Lower leg skin (tissue), 4 donors: ENCODE results near the gene SLC6A18. TPM values are rescaled to one million over a fixed set of nuclear protein-coding genes. Genes with fewer than 3 reads are reported as not detected.

Experiments
- DNase-seq, 2 donors: peaks; one replicate each; pipeline ENCODE4 v3.0.0-alpha.2; 2019; ENCODE audit warnings: low spot score in 2 of 2
- H3K4me3 ChIP-seq: fragments of 200-600 bp; sonication (generic); 2 replicates; pipeline ENCODE4 v1.5.1; 2017; ENCODE audit warnings: mild to moderate bottlenecking, low read depth; ENCODE audit not compliant: poor library complexity, severe bottlenecking
- CTCF ChIP-seq, 3 donors: fragments of 450-650 bp; IDR thresholded peaks; one replicate each; pipeline ENCODE4 v1.5.1; 2016; ENCODE audit warnings: antibody characterized with exemption in 3 of 3, mild to moderate bottlenecking in 3 of 3, moderate library complexity in 2 of 3
- POLR2A ChIP-seq, 2 donors: fragments of 450-650 bp; IDR thresholded peaks; one replicate each; pipeline ENCODE4 v1.6.1; 2016 to 2017; ENCODE audit warnings: antibody characterized with exemption in 2 of 2, mild to moderate bottlenecking in 1 of 2, moderate library complexity in 1 of 2
- WGBS, 2 donors: methylation state at CpG; one replicate each; pipeline ENCODE4 v1.1.5; 2018; 5-methylcytosine and 5-hydroxymethylcytosine counted together
- intact Hi-C: fragments of 100-400 bp; cut with DNase I; formaldehyde crosslinking; loops from one replicate; pipeline ENCODE4 v1.15.0; 2023; ENCODE audit warnings: low total_unique reads
- total RNA-seq, 4 donors: library from RNA; depleted of rRNA; stranded (reverse); fragments of >200 nt; gene quantifications; one replicate each; pipeline ENCODE4 v1.1.0, GENCODE V29; 2016

SLC6A18 gene
- total RNA-seq, 4 donors from 2014 or later: not detected

GRCh38 chr5:1268056-1268455 lies 42.9 kb downstream of the SLC6A18 start:
- WGBS, 2 donors: 87 to 91% methylated on average over 10 to 11 of the region's 13 CpGs
- no peak for TF ChIP-seq POLR2A (IDR thresholded peaks at IDR 0.05)
- no peak for TF ChIP-seq CTCF (IDR thresholded peaks at IDR 0.05)
- intact Hi-C loops: no loop called here
- H3K4me3 ChIP-seq: no peak overlapping the region
- DNase-seq: no peak

GRCh38 chr5:1268666-1269065 lies 43.5 kb downstream of the SLC6A18 start:
- H3K4me3 ChIP-seq: no peak overlapping the region
- DNase-seq: no peak
- intact Hi-C loops: no loop called here
- WGBS, 2 donors: 83 to 89% methylated on average over 13 of the region's 13 CpGs
- no peak for TF ChIP-seq POLR2A (IDR thresholded peaks at IDR 0.05)
- TF ChIP-seq CTCF (IDR thresholded peaks at IDR 0.05): no peak

- intact Hi-C loops: no loop called here
- no peak for DNase-seq
- TF ChIP-seq CTCF (IDR thresholded peaks at IDR 0.05): no peak
- no peak for TF ChIP-seq POLR2A (IDR thresholded peaks at IDR 0.05)
- no peak overlapping the region for H3K4me3 ChIP-seq
- WGBS, 2 donors: 92 to 93% methylated on average over 22 of the region's 22 CpGs
Observed at GRCh38 chr5:1270426-1270825, 45.2 kb downstream of the SLC6A18 start.

- no peak for TF ChIP-seq POLR2A (IDR thresholded peaks at IDR 0.05)
- TF ChIP-seq CTCF (IDR thresholded peaks at IDR 0.05): no peak
- no peak overlapping the region for H3K4me3 ChIP-seq
- WGBS, 2 donors: 90 to 92% methylated on average over 33 to 39 of the region's 39 CpGs
- no peak for DNase-seq
- intact Hi-C loops: no loop called here
Observed at GRCh38 chr5:1270933-1271914, 46.0 kb downstream of the SLC6A18 start.

- TF ChIP-seq CTCF (IDR thresholded peaks at IDR 0.05) (no peak), POLR2A (IDR thresholded peaks at IDR 0.05) (no peak)
- intact Hi-C loops: no loop called here
- whole genome bisulfite sequencing, 2 donors: 93 to 94% methylated on average over 21 of the region's 21 CpGs
- H3K4me3 ChIP-seq: no peak overlapping the region
- no peak for DNase-seq
Observed at GRCh38 chr5:1272201-1272600, 47.0 kb downstream of the SLC6A18 start.
